Activated naive CD4-positive, alpha-beta T cell treated with anti-CD3 and anti-CD28 coated beads for 36 hours (primary cell): Measurements from ENCODE around the gene CERT1. TPM values are rescaled to one million over a fixed set of nuclear protein-coding genes. Genes with fewer than 3 reads are reported as not detected.
A peak's percentile ranks its signal among the peaks of the same experiment; 100 is the strongest.

Experiments used
- CTCF ChIA-PET: fragments of 350-600 bp; sonication (Branson Sonifier 250); formaldehyde crosslinking; loops from one replicate; lab custom pipeline; 2021; ENCODE audit warnings: antibody characterized with exemption; lab: Charles Lee
- DNase-seq: peaks from one replicate; pipeline ENCODE4 v3.0.0-alpha.2; 2020
- H3K27ac Mint-ChIP-seq: one replicate; pipeline ENCODE4 v1.8.0; 2021; ENCODE audit warnings: mild to moderate bottlenecking, mixed read lengths
- H3K27me3 Mint-ChIP-seq: one replicate; pipeline ENCODE4 v1.8.0; 2021; ENCODE audit warnings: low read depth, mixed read lengths
- H3K36me3 Mint-ChIP-seq: one replicate; pipeline ENCODE4 v1.8.0; 2021; ENCODE audit warnings: low read depth, mixed read lengths
- H3K4me1 Mint-ChIP-seq: one replicate; pipeline ENCODE4 v1.8.0; 2021; ENCODE audit warnings: low read depth, mixed read lengths
- H3K4me3 Mint-ChIP-seq: one replicate; pipeline ENCODE4 v1.8.0; 2021; ENCODE audit warnings: mild to moderate bottlenecking, moderate library complexity, mixed read lengths
- H3K9me3 Mint-ChIP-seq: one replicate; pipeline ENCODE4 v1.8.0; 2021; ENCODE audit warnings: mixed read lengths
- intact Hi-C: fragments of 100-400 bp; cut with micrococcal nuclease; formaldehyde crosslinking; loops from one replicate; pipeline ENCODE4 v1.15.1; 2023
- total RNA-seq, 2 experiments: library from RNA; stranded (reverse); gene quantifications; one replicate each; pipeline ENCODE4 v1.2.3, GENCODE V29; 2021

Gene CERT1
- total RNA-seq, 2 experiments from 2014 or later, result 17.1 to 18.5 TPM

DNA sequence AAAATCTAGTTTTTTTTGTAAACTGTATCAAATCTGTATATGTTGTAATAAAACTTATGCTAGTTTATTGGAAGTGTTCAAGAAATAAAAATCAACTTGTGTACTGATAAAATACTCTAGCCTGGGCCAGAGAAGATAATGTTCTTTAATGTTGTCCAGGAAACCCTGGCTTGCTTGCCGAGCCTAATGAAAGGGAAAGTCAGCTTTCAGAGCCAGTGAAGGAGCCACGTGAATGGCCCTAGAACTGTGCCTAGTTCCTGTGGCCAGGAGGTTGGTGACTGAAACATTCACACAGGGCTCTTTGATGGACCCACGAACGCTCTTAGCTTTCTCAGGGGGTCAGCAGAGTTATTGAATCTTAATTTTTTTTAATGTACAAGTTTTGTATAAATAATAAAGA lies 150.1 kb downstream of the CERT1 start:
- H3K36me3 Mint-ChIP-seq, result peaks cover 26% of the 10 kb centered on the region
- DNase-seq, result no peak
- H3K27ac Mint-ChIP-seq, result no peak overlapping the region
- no peak overlapping the region for H3K4me3 Mint-ChIP-seq
- CTCF ChIA-PET, result no interaction called here
- H3K27me3 Mint-ChIP-seq, result no peaks in the 10 kb centered on the region
- H3K9me3 Mint-ChIP-seq, result no peaks in the 10 kb centered on the region
- intact Hi-C loops, result no loop called here
- H3K4me1 Mint-ChIP-seq, result no peaks in the 10 kb centered on the region

GRCh38 chr5:75358117-75358516 lies 153.3 kb downstream of the CERT1 start:
- DNase-seq, result no peak
- no peak overlapping the region for H3K4me3 Mint-ChIP-seq
- no peaks in the 10 kb centered on the region for H3K4me1 Mint-ChIP-seq
- H3K9me3 Mint-ChIP-seq, result no peaks in the 10 kb centered on the region
- H3K27ac Mint-ChIP-seq, result no peak overlapping the region
- no peaks in the 10 kb centered on the region for H3K27me3 Mint-ChIP-seq
- intact Hi-C loops, result no loop called here
- H3K36me3 Mint-ChIP-seq, result peaks cover 33% of the 10 kb centered on the region
- CTCF ChIA-PET, result interaction anchor here (0.6 kb wide), 1 partner anchor 47 kb away, joined by 3 read pairs; no protein-coding TSS in a partner anchor

DNA sequence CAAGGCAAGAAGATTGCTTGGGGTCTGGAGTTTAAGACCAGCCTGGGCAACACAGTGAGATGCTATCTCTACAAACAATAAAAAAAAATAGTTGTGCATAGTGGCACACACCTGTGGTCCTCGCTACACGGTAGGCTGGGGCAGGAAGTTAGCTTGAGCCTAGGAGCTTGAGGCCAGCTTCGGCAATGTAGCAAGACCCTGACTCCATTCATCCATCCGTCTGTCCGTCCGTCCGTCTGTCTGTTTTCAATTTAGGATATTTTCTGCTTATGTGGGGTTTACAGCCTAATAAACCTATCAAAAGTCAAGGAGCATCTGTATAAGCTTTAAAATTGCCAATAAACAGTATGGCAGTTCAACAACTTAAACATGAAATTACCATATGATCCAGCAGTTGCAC lies 154.7 kb downstream of the CERT1 start:
- CTCF ChIA-PET, result interaction anchor here (0.6 kb wide), 1 partner anchor 609 kb away, joined by 3 read pairs; no protein-coding TSS in a partner anchor
- H3K27ac Mint-ChIP-seq, result no peak overlapping the region
- peaks cover 39% of the 10 kb centered on the region for H3K36me3 Mint-ChIP-seq

GRCh38 chr5:75355236-75355635 lies 156.2 kb downstream of the CERT1 start:
- CTCF ChIA-PET, result interaction anchor here (0.7 kb wide), 1 partner anchor 13 kb away, joined by 3 read pairs; no protein-coding TSS in a partner anchor
- Mint-ChIP-seq H3K27me3 (no peaks in the 10 kb centered on the region), H3K9me3 (no peaks in the 10 kb centered on the region), H3K36me3 (peaks cover 46% of the 10 kb centered on the region), H3K4me3 (no peak overlapping the region), H3K4me1 (peaks cover 11% of the 10 kb centered on the region), H3K27ac (no peak overlapping the region)
- intact Hi-C loops, result no loop called here
- DNase-seq, result no peak

More for the DNA sequence above, 154.7 kb downstream of the CERT1 start:
- Mint-ChIP-seq H3K9me3 (no peaks in the 10 kb centered on the region), H3K27me3 (no peaks in the 10 kb centered on the region), H3K4me1 (no peaks in the 10 kb centered on the region), H3K4me3 (no peak overlapping the region)
- DNase-seq, result no peak
- intact Hi-C loops, result no loop called here

- peak overlapping the region; percentile 14 for H3K27ac Mint-ChIP-seq
- intact Hi-C loops, result no loop called here
Observed at GRCh38 chr5:75351139-75351926, 160.1 kb downstream of the CERT1 start.

GRCh38 chr5:75349663-75350062 lies 161.8 kb downstream of the CERT1 start:
- H3K27ac Mint-ChIP-seq, result no peak overlapping the region
- H3K4me3 Mint-ChIP-seq, result no peak overlapping the region
- CTCF ChIA-PET, result interaction anchor here (0.6 kb wide), 1 partner anchor 556 kb away, joined by 3 read pairs; no protein-coding TSS in a partner anchor
- H3K36me3 Mint-ChIP-seq, result peaks cover 51% of the 10 kb centered on the region
- no peak for DNase-seq
- peaks cover 11% of the 10 kb centered on the region for H3K4me1 Mint-ChIP-seq
- intact Hi-C loops, result no loop called here
- no peaks in the 10 kb centered on the region for H3K9me3 Mint-ChIP-seq
- no peaks in the 10 kb centered on the region for H3K27me3 Mint-ChIP-seq

More at GRCh38 chr5:75351139-75351926, 160.1 kb downstream of the CERT1 start:
- H3K36me3 Mint-ChIP-seq, result peaks cover 44% of the 10 kb centered on the region
- H3K4me1 Mint-ChIP-seq, result peaks cover 11% of the 10 kb centered on the region
- H3K27me3 Mint-ChIP-seq, result no peaks in the 10 kb centered on the region
- CTCF ChIA-PET, result interaction anchor here (0.8 to 1.7 kb wide), 4 partner anchors 14 to 301 kb away, joined by 3 to 6 read pairs (median 4); partner anchors contain the start of gene HMGCR
- H3K4me3 Mint-ChIP-seq, result no peak overlapping the region
- no peak for DNase-seq
- H3K9me3 Mint-ChIP-seq, result no peaks in the 10 kb centered on the region

- DNase-seq, result no peak
- intact Hi-C loops, result no loop called here
- H3K4me1 Mint-ChIP-seq, result peaks cover 11% of the 10 kb centered on the region
- no peaks in the 10 kb centered on the region for H3K9me3 Mint-ChIP-seq
- CTCF ChIA-PET, result no interaction called here
- H3K27me3 Mint-ChIP-seq, result no peaks in the 10 kb centered on the region
- peaks cover 49% of the 10 kb centered on the region for H3K36me3 Mint-ChIP-seq
- H3K4me3 Mint-ChIP-seq, result no peak overlapping the region
- H3K27ac Mint-ChIP-seq, result no peak overlapping the region
Observed at GRCh38 chr5:75348241-75348640, 163.2 kb downstream of the CERT1 start.

- H3K9me3 Mint-ChIP-seq, result no peaks in the 10 kb centered on the region
- H3K27me3 Mint-ChIP-seq, result no peaks in the 10 kb centered on the region
- no peak overlapping the region for H3K27ac Mint-ChIP-seq
- CTCF ChIA-PET, result no interaction called here
- H3K4me1 Mint-ChIP-seq, result peaks cover 43% of the 10 kb centered on the region
- no peak for DNase-seq
- intact Hi-C loops, result no loop called here
- H3K4me3 Mint-ChIP-seq, result no peak overlapping the region
- peaks cover 29% of the 10 kb centered on the region for H3K36me3 Mint-ChIP-seq
Observed at GRCh38 chr5:75342836-75343235, 168.6 kb downstream of the CERT1 start.

DNA sequence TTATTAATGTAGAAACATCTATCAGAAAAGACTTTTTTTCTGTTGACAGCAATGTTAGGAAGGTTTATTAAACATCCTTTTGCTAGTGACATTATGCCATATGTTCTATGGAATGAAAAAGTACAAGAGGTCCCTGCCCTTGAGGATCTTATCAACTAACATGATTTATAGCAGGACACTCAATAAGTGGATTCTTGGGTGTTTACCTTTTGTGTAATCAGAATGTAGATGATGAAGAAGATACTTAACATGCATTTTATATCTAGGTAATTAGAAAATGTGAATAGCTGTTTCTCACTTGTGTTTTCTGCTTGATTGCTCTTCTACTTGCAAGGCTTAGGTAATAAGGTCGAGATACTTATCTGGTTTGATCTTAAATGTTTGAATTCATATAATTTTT lies 169.5 kb downstream of the CERT1 start:
- CTCF ChIA-PET, result interaction anchor here (1.0 kb wide), 1 partner anchor 24 kb away, joined by 3 read pairs; no protein-coding TSS in a partner anchor
- no peak overlapping the region for H3K4me3 Mint-ChIP-seq
- H3K4me1 Mint-ChIP-seq, result peaks cover 44% of the 10 kb centered on the region
- DNase-seq, result no peak
- H3K27ac Mint-ChIP-seq, result no peak overlapping the region
- no peaks in the 10 kb centered on the region for H3K27me3 Mint-ChIP-seq
- intact Hi-C loops, result no loop called here
- H3K9me3 Mint-ChIP-seq, result no peaks in the 10 kb centered on the region
- peaks cover 27% of the 10 kb centered on the region for H3K36me3 Mint-ChIP-seq

DNA sequence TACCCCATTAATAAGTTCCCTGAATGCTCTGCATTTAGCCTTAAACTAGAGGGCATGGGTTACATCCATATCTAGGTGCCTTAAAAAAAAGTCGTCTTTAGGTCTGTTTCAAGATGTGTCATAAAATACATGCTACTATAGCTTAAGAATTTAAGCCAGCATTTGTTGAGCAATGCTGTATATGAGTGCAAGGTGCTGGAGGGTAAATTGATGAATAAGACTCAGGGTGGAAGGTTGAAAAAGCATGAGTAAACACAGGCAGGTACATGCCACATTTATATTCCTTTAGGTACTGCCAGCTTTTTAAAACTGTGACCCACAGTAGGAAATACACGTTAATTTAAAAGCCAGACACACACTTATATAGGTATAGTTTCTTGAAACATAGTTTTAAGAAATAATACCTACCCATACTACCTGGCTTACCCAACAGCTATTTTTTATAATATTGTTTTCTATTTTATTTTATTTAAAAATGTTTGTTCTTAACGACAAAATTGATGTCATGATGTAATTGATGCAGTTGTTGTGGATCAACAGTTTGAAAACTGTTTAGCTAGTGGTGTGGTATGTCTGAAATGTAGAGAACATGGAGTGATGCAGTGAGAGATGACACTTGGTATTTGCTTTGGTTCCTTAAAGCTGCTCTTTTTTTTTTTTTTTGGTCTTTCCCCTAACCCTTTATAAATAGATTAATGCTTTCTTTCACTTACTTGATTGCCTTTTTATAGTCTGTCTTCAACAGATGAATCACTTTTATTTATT lies 170.5 kb downstream of the CERT1 start:
- DNase-seq, result no peak

GRCh38 chr5:75338408-75338807 lies 173.0 kb downstream of the CERT1 start:
- peaks cover 13% of the 10 kb centered on the region for H3K36me3 Mint-ChIP-seq
- H3K27me3 Mint-ChIP-seq, result no peaks in the 10 kb centered on the region
- intact Hi-C loops, result no loop called here
- H3K9me3 Mint-ChIP-seq, result no peaks in the 10 kb centered on the region
- no peak for DNase-seq
- peak overlapping the region; percentile 33 for H3K27ac Mint-ChIP-seq
- peaks cover 44% of the 10 kb centered on the region for H3K4me1 Mint-ChIP-seq
- CTCF ChIA-PET, result interaction anchor here (0.6 kb wide), 2 partner anchors 186 to 288 kb away, joined by 3 to 4 read pairs; no protein-coding TSS in a partner anchor
- H3K4me3 Mint-ChIP-seq, result no peak overlapping the region

More for the DNA sequence above, 170.5 kb downstream of the CERT1 start:
- Mint-ChIP-seq H3K27me3 (no peaks in the 10 kb centered on the region), H3K4me3 (no peak overlapping the region), H3K27ac (no peak overlapping the region), H3K36me3 (peaks cover 23% of the 10 kb centered on the region), H3K9me3 (no peaks in the 10 kb centered on the region), H3K4me1 (peaks cover 44% of the 10 kb centered on the region)
- intact Hi-C loops, result no loop called here
- CTCF ChIA-PET, result interaction anchor here (0.6 to 1.0 kb wide), 3 partner anchors 25 to 416 kb away, joined by 3 to 4 read pairs (median 3); no protein-coding TSS in a partner anchor
